Measurements from ENCODE around the gene GBF1. TPM values are rescaled to one million over a fixed set of nuclear protein-coding genes. Genes with fewer than 3 reads are reported as not detected.

The GBF1 gene
- total RNA-seq, 1 donor: 38.0 TPM

GRCh38 chr10:102327641-102328040 lies 82.3 kb downstream of the GBF1 start:
- Histone ChIP-seq H3K36me3 (ENCODE audit: insufficient read depth, low read length) (no peaks in the 10 kb centered on the region), H3K4me2 (ENCODE audit: insufficient read depth, low read length) (no peak overlapping the region), H3K79me2 (ENCODE audit: insufficient read depth, low read length) (peaks cover 83% of the 10 kb centered on the region), H3K4me1 (ENCODE audit: insufficient read depth, low read length) (peaks cover 10% of the 10 kb centered on the region), H3K27ac (ENCODE audit: low read depth, low read length) (no peak overlapping the region), H4K20me1 (ENCODE audit: insufficient read depth, low read length) (peaks cover 70% of the 10 kb centered on the region), H3K9me3 (ENCODE audit: low read depth, low read length) (no peaks in the 10 kb centered on the region), H3K4me3 (ENCODE audit: insufficient read depth, low read length) (no peak overlapping the region), H3K27me3 (ENCODE audit: insufficient read depth, low read length) (no peaks in the 10 kb centered on the region), H2AFZ (ENCODE audit: low read length) (no peak overlapping the region)
- DNase-seq (ENCODE audit: insufficient read length, low spot score, missing footprints): no peak
- TF ChIP-seq CTCF (IDR thresholded peaks at IDR 0.05; ENCODE audit: extremely low read depth, low read depth, low read length): no peak

- Histone ChIP-seq H3K4me2 (ENCODE audit: insufficient read depth, low read length) (no peak overlapping the region), H3K27me3 (ENCODE audit: insufficient read depth, low read length) (no peaks in the 10 kb centered on the region), H3K4me1 (ENCODE audit: insufficient read depth, low read length) (peaks cover 9% of the 10 kb centered on the region), H3K27ac (ENCODE audit: low read depth, low read length) (no peak overlapping the region), H3K79me2 (ENCODE audit: insufficient read depth, low read length) (peaks cover 68% of the 10 kb centered on the region), H2AFZ (ENCODE audit: low read length) (no peak overlapping the region), H3K9me3 (ENCODE audit: low read depth, low read length) (no peaks in the 10 kb centered on the region), H4K20me1 (ENCODE audit: insufficient read depth, low read length) (peaks cover 53% of the 10 kb centered on the region), H3K4me3 (ENCODE audit: insufficient read depth, low read length) (no peak overlapping the region), H3K36me3 (ENCODE audit: insufficient read depth, low read length) (peaks cover 7% of the 10 kb centered on the region)
- peak; percentile 23 for DNase-seq (ENCODE audit: insufficient read length, low spot score, missing footprints)
- TF ChIP-seq CTCF (IDR thresholded peaks at IDR 0.05; ENCODE audit: extremely low read depth, low read depth, low read length): no peak
Measured at GRCh38 chr10:102332772-102333171, 87.4 kb downstream of the GBF1 start.

- Histone ChIP-seq H3K9me3 (ENCODE audit: low read depth, low read length) (no peaks in the 10 kb centered on the region), H3K27ac (ENCODE audit: low read depth, low read length) (no peak overlapping the region), H3K4me2 (ENCODE audit: insufficient read depth, low read length) (no peak overlapping the region), H3K27me3 (ENCODE audit: insufficient read depth, low read length) (no peaks in the 10 kb centered on the region), H2AFZ (ENCODE audit: low read length) (no peak overlapping the region), H3K4me1 (ENCODE audit: insufficient read depth, low read length) (peaks cover 9% of the 10 kb centered on the region), H4K20me1 (ENCODE audit: insufficient read depth, low read length) (peaks cover 41% of the 10 kb centered on the region), H3K36me3 (ENCODE audit: insufficient read depth, low read length) (peaks cover 7% of the 10 kb centered on the region), H3K79me2 (ENCODE audit: insufficient read depth, low read length) (peaks cover 64% of the 10 kb centered on the region), H3K4me3 (ENCODE audit: insufficient read depth, low read length) (no peak overlapping the region)
- peak; percentile 41 for DNase-seq (ENCODE audit: insufficient read length, low spot score, missing footprints)
- no peak for TF ChIP-seq CTCF (IDR thresholded peaks at IDR 0.05; ENCODE audit: extremely low read depth, low read depth, low read length)
Measured at GRCh38 chr10:102334101-102334500, 88.8 kb downstream of the GBF1 start.

GRCh38 chr10:102335184-102335583 lies 89.9 kb downstream of the GBF1 start:
- Histone ChIP-seq H3K4me2 (ENCODE audit: insufficient read depth, low read length) (no peak overlapping the region), H3K4me1 (ENCODE audit: insufficient read depth, low read length) (peaks cover 9% of the 10 kb centered on the region), H3K79me2 (ENCODE audit: insufficient read depth, low read length) (peaks cover 57% of the 10 kb centered on the region), H3K4me3 (ENCODE audit: insufficient read depth, low read length) (no peak overlapping the region), H3K27ac (ENCODE audit: low read depth, low read length) (peak overlapping the region; percentile 10), H3K9me3 (ENCODE audit: low read depth, low read length) (no peaks in the 10 kb centered on the region), H3K36me3 (ENCODE audit: insufficient read depth, low read length) (peaks cover 7% of the 10 kb centered on the region), H3K27me3 (ENCODE audit: insufficient read depth, low read length) (no peaks in the 10 kb centered on the region), H2AFZ (ENCODE audit: low read length) (no peak overlapping the region), H4K20me1 (ENCODE audit: insufficient read depth, low read length) (peaks cover 39% of the 10 kb centered on the region)
- no peak for TF ChIP-seq CTCF (IDR thresholded peaks at IDR 0.05; ENCODE audit: extremely low read depth, low read depth, low read length)
- DNase-seq (ENCODE audit: insufficient read length, low spot score, missing footprints): no peak

All from osteoblast (primary cell).